ENCODE results near the gene SLX4IP.

- TF ChIP-seq EZH2 (IDR thresholded peaks at IDR 0.05) (no peak), CTCF (IDR thresholded peaks at IDR 0.05 in 2 of 3, conservative IDR thresholded peaks at IDR 0.05 in 1 of 3; ENCODE audit: borderline replicate concordance in 1 of 3, insufficient read depth in 1 of 3, low read depth in 2 of 3, low read length in 2 of 3) (no peak), REST (IDR thresholded peaks at IDR 0.05; ENCODE audit: low read depth) (no peak), EGR1 (IDR thresholded peaks at IDR 0.05; ENCODE audit: low read depth) (no peak), POLR2A (IDR thresholded peaks at IDR 0.05; ENCODE audit: borderline replicate concordance, extremely low read depth, insufficient read depth, insufficient read length) (no peak), RAD21 (IDR thresholded peaks at IDR 0.05; ENCODE audit: low read depth) (no peak), YY1 (IDR thresholded peaks at IDR 0.05; ENCODE audit: extremely low read depth, insufficient replicate concordance, low read depth, low read length) (no peak), EZH2phosphoT487 (IDR thresholded peaks at IDR 0.05; ENCODE audit: borderline replicate concordance) (no peak)
Observed at GRCh38 chr20:10489853-10490252, 54.7 kb downstream of the SLX4IP start.

All from HCT116 (cell line).